GM12878 (cell line): ENCODE measurements around the gene USP4. TPM values are rescaled to one million over a fixed set of nuclear protein-coding genes. Genes with fewer than 3 reads are reported as not detected.

Experiments used
- ATAC-seq: fragments of 200-7000 bp; cut with Tn5 transposase; 3 replicates; pipeline ENCODE4 v1.9.1; 2020; ENCODE audit warnings: mild to moderate bottlenecking, moderate library complexity
- BruUV-seq: library from RNA; stranded (reverse); fragments of 400-500 nt; replicated peaks from 2 replicates; lab custom pipeline; 2021; lab: Mats Ljungman, UMichigan
- CTCF ChIA-PET: fragments of 300-600 bp; sonication (Branson Sonifier 250); formaldehyde crosslinking; extraction: SDS; loops from one replicate; lab custom pipeline; 2021; ENCODE audit warnings: inconsistent platforms; lab: Yijun Ruan, JAX
- POLR2A ChIA-PET: fragments of 350-600 bp; formaldehyde crosslinking; extraction: SDS; loops from one replicate; lab custom pipeline; 2021; ENCODE audit warnings: inconsistent platforms; lab: Charles Lee
- RAD21 ChIA-PET: fragments of 300-600 bp; sonication (Branson Sonifier 250); formaldehyde crosslinking; loops from one replicate; lab custom pipeline; 2023; ENCODE audit warnings: antibody characterized with exemption; ENCODE audit not compliant: unreplicated experiment; lab: Charles Lee
- SMC1A ChIA-PET: fragments of 300-600 bp; sonication (Branson Sonifier 250); formaldehyde crosslinking; loops from one replicate; lab custom pipeline; 2023; ENCODE audit not compliant: unreplicated experiment, uncharacterized antibody; lab: Charles Lee
- DNase-seq: peaks from one replicate; pipeline ENCODE4 v3.0.0-alpha.2; 2011; ENCODE audit warnings: low read depth, low spot score
- FAIRE-seq: peaks from 3 replicates; lab custom pipeline; 2011; peaks lifted over from hg19 to GRCh38; lab: Jason Lieb, UNC
- H2AFZ ChIP-seq: 2 replicates; pipeline ENCODE4 v1.6.0; 2011; ENCODE audit warnings: low read depth, low read length, control low read depth; ENCODE audit not compliant: control insufficient read depth
- H3K27ac ChIP-seq: 2 replicates; pipeline ENCODE4 v1.5.1; 2011; ENCODE audit warnings: control low read depth; ENCODE audit not compliant: control insufficient read depth, insufficient read depth
- H3K27me3 ChIP-seq, 2 experiments: replicated peaks in 1 of 2; 2 replicates each; pipeline versions ENCODE4 v1.6.0 to v1.6.1; 2011; ENCODE audit warnings: low read length in 1 of 2; ENCODE audit not compliant: control insufficient read depth in 2 of 2, insufficient read depth in 2 of 2
- H3K36me3 ChIP-seq, 2 experiments: 2 replicates each; pipeline ENCODE4 v1.5.1; 2011; ENCODE audit warnings: low read length in 1 of 2; ENCODE audit not compliant: control insufficient read depth in 2 of 2, insufficient read depth in 2 of 2
- H3K4me1 ChIP-seq: 2 replicates; pipeline ENCODE4 v1.6.1; 2011; ENCODE audit warnings: mild to moderate bottlenecking, low read length, moderate library complexity, mixed read lengths; ENCODE audit not compliant: control insufficient read depth, insufficient read depth
- H3K4me2 ChIP-seq: 2 replicates; pipeline ENCODE4 v1.6.0; 2011; ENCODE audit warnings: control low read depth; ENCODE audit not compliant: control insufficient read depth, insufficient read depth
- H3K4me3 ChIP-seq: fragments of 200-600 bp; sonication (generic); 2 replicates; pipeline ENCODE4 v1.5.1; 2016
- H3K79me2 ChIP-seq: 2 replicates; pipeline ENCODE4 v1.6.0; 2011; ENCODE audit warnings: low read length; ENCODE audit not compliant: control insufficient read depth, insufficient read depth
- H3K9ac ChIP-seq: 2 replicates; pipeline ENCODE4 v1.8.0; 2011; ENCODE audit warnings: low read length, control low read depth, mixed read lengths; ENCODE audit not compliant: control insufficient read depth, insufficient read depth
- H3K9me3 ChIP-seq: replicated peaks from 3 replicates; pipeline ENCODE4 v1.5.1; 2011; ENCODE audit warnings: mild to moderate bottlenecking, low read length; ENCODE audit not compliant: control insufficient read depth, insufficient read depth
- H4K20me1 ChIP-seq: 2 replicates; pipeline ENCODE4 v1.6.0; 2011; ENCODE audit not compliant: control insufficient read depth, insufficient read depth
- ASH2L ChIP-seq: fragments of 300-600, 200-600 bp; sonication (generic); IDR thresholded peaks from 2 replicates; pipeline ENCODE4 v1.6.1; 2017; ENCODE audit warnings: low read depth, mild to moderate bottlenecking, borderline replicate concordance
- ETV6 ChIP-seq, 2 experiments: fragments of 450-650 bp in 1 of 2; IDR thresholded peaks in 1 of 2; conservative IDR thresholded peaks in 1 of 2; 2 replicates each; pipeline ENCODE4 v1.6.1; 2014; ENCODE audit warnings: antibody characterized with exemption in 1 of 2, borderline replicate concordance in 1 of 2, low read depth in 1 of 2, mild to moderate bottlenecking in 1 of 2, moderate library complexity in 1 of 2
- MLLT1 ChIP-seq: fragments of 450-650 bp; IDR thresholded peaks from 2 replicates; pipeline ENCODE4 v1.6.1; 2016; ENCODE audit warnings: mild to moderate bottlenecking
- SRF ChIP-seq, 2 experiments: IDR thresholded peaks; 2 replicates each; pipeline ENCODE4 v1.6.1; 2011; ENCODE audit warnings: low read depth in 2 of 2, low read length in 2 of 2, mild to moderate bottlenecking in 1 of 2, moderate library complexity in 1 of 2
- SUPT20H ChIP-seq: IDR thresholded peaks from 2 replicates; pipeline ENCODE4 v1.6.1; 2011; ENCODE audit warnings: low read depth, mild to moderate bottlenecking, low read length, moderate library complexity, borderline replicate concordance; ENCODE audit not compliant: control insufficient read depth
- TARDBP ChIP-seq: IDR thresholded peaks from 2 replicates; pipeline ENCODE4 v1.6.1; 2016; ENCODE audit warnings: borderline replicate concordance
- ZNF687 ChIP-seq: fragments of 450-650 bp; IDR thresholded peaks from 2 replicates; pipeline ENCODE4 v1.6.1; 2017; ENCODE audit warnings: mild to moderate bottlenecking, moderate library complexity
- WGBS: methylation state at CpG from one replicate; pipeline ENCODE4 v1.1.6; 2016; ENCODE audit warnings: low lambda C conversion rate; ENCODE audit not compliant: insufficient replicate concordance, insufficient coverage; ENCODE audit errors: missing lambda C conversion rate; 5-methylcytosine and 5-hydroxymethylcytosine counted together
- in situ Hi-C: fragments of 300-500 bp; cut with MboI; formaldehyde crosslinking; loops from 9 replicates; pipeline ENCODE4 v1.14.3; 2018; ENCODE audit warnings: mixed read lengths
- intact Hi-C: fragments of 100-400 bp; cut with micrococcal nuclease; formaldehyde crosslinking; loops from one replicate; pipeline ENCODE4 v1.14.2; 2022; ENCODE audit not compliant: unreplicated experiment
- polyA plus RNA-seq, 11 experiments: library from polyadenylated mRNA; depleted of rRNA in 4 of 11; unstranded in 6 of 11; stranded (reverse) in 5 of 11; fragments of >200 nt; fragmentation: Nextera tagmentation in 4 of 11; fragmentation: Illumina TruSeq in 1 of 11; extraction: Ambion mirVana in 4 of 11; extraction: Trizol in 1 of 11; gene quantifications; 1 replicate in 1 of 11; 2 replicates in 10 of 11; pipeline versions ENCODE4 v1.2.1 to v1.2.3, GENCODE V29; 2011 to 2016; ENCODE audit warnings: inconsistent platforms in 2 of 11, missing spikeins in 2 of 11, low read depth in 1 of 11
- total RNA-seq, 4 experiments: library from RNA; depleted of rRNA in 3 of 4; stranded (reverse); fragments of >200 nt in 3 of 4; fragmentation: Illumina TruSeq in 1 of 4; extraction: Trizol in 1 of 4; gene quantifications; 2 replicates each; pipeline versions ENCODE4 v1.2.1 to v1.2.3, GENCODE V29; 2013 to 2021

The USP4 gene
- total and polyA plus RNA-seq, 10 of the 15 experiments (the other 5 are each of a cell fraction or from before 2014, with no cell fraction given), result 26.5 to 77.1 (median 66.0) TPM

- TF ChIP-seq MLLT1, result no peak
- no peak for TF ChIP-seq ASH2L
These were observed 11.7 kb upstream of the USP4 start (continued) for GRCh38 chr3:49351521-49352011.

GRCh38 chr3:49349348-49350114 lies 9.7 kb upstream of the USP4 start:
- no peak overlapping the region for H2AFZ ChIP-seq
- no peak for FAIRE-seq
- H3K27ac ChIP-seq, result no peak overlapping the region
- ChIA-PET SMC1A (interaction anchor here (0.7 to 0.8 kb wide), 3 partner anchors 77 to 1357 kb away, joined by 3 to 4 read pairs (median 3); no protein-coding TSS in a partner anchor), POLR2A (interaction anchor here (0.6 to 0.9 kb wide), 2 partner anchors 8 to 11 kb away, joined by 3 to 7 read pairs; no protein-coding TSS in a partner anchor), RAD21 (interaction anchor here (4.3 kb wide), 1 partner anchor 10 kb away, joined by 23 read pairs; the partner anchor contains the start of gene USP4), CTCF (interaction anchor here (1.4 to 1.9 kb wide), 2 partner anchors 9 kb away, joined by 4 to 7 read pairs; partner anchors contain the start of gene USP4)
- intact Hi-C loops, result loop anchor here (10.0 kb wide), 1 partner anchor 325 kb away; the partner anchor contains the start of genes IMPDH2 and NDUFAF3
- H3K27me3 ChIP-seq, result no peaks in the 10 kb centered on the region
- no TSS peak for BruUV-seq
- H3K36me3 ChIP-seq, result no peaks in the 10 kb centered on the region
- no peak for TF ChIP-seq SUPT20H
- TF ChIP-seq ZNF687, result no peak
- no peak for TF ChIP-seq SRF (IDR thresholded peaks at IDR 0.05; ENCODE audit: low read depth in 2 of 2, low read length in 2 of 2)
- TF ChIP-seq ETV6 (conservative IDR thresholded peaks at IDR 0.05 in 1 of 2, IDR thresholded peaks at IDR 0.05 in 1 of 2; ENCODE audit: borderline replicate concordance in 1 of 2, low read depth in 1 of 2), result no peak
- no peak for TF ChIP-seq TARDBP
- no peak for DNase-seq
- no peak overlapping the region for H3K4me3 ChIP-seq
- no peak for ATAC-seq
- in situ Hi-C loops, result loop anchor here (5.0 kb wide), 1 partner anchor 98 kb away; no protein-coding TSS in a partner anchor
- H3K4me1 ChIP-seq, result peaks cover 33% of the 10 kb centered on the region
- H3K79me2 ChIP-seq, result no peaks in the 10 kb centered on the region
- no peak overlapping the region for H3K4me2 ChIP-seq
- H3K9me3 ChIP-seq, result no peaks in the 10 kb centered on the region
- H4K20me1 ChIP-seq, result no peaks in the 10 kb centered on the region
- 47% methylated on average over 3 of the region's 3 CpGs for whole genome bisulfite sequencing
- no peak overlapping the region for H3K9ac ChIP-seq
